Measurements from ENCODE around the gene PPP2R3C.

DNA sequence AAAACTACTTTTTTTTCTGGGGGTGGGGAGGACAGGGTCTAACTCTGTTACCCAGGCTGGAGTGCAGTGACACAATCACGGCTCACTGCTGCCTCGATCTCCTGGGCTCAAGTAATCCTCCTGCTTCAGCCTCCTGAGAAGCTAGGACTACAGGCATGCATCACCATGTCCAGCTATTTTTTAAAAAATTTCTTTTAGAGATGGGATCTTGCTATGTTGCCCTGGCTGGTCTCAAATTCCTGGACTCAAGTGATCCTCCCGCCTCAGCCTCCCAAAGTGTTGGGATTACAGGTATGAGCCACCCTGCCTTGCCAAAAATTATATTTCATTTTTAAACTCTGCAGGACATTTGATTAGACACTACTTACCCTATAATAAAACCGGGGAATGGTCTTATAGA, 5.5 kb downstream of the PPP2R3C start:
- TF ChIP-seq EP300 (conservative IDR thresholded peaks at IDR 0.05; ENCODE audit: poor library complexity, severe bottlenecking) = no peak
- TF ChIP-seq, protein P1, sequence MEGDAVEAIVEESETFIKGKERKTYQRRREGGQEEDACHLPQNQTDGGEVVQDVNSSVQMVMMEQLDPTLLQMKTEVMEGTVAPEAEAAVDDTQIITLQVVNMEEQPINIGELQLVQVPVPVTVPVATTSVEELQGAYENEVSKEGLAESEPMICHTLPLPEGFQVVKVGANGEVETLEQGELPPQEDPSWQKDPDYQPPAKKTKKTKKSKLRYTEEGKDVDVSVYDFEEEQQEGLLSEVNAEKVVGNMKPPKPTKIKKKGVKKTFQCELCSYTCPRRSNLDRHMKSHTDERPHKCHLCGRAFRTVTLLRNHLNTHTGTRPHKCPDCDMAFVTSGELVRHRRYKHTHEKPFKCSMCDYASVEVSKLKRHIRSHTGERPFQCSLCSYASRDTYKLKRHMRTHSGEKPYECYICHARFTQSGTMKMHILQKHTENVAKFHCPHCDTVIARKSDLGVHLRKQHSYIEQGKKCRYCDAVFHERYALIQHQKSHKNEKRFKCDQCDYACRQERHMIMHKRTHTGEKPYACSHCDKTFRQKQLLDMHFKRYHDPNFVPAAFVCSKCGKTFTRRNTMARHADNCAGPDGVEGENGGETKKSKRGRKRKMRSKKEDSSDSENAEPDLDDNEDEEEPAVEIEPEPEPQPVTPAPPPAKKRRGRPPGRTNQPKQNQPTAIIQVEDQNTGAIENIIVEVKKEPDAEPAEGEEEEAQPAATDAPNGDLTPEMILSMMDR (IDR thresholded peaks at IDR 0.05; ENCODE audit: poor library complexity, severe bottlenecking) = no peak
- TF ChIP-seq, protein P2, sequence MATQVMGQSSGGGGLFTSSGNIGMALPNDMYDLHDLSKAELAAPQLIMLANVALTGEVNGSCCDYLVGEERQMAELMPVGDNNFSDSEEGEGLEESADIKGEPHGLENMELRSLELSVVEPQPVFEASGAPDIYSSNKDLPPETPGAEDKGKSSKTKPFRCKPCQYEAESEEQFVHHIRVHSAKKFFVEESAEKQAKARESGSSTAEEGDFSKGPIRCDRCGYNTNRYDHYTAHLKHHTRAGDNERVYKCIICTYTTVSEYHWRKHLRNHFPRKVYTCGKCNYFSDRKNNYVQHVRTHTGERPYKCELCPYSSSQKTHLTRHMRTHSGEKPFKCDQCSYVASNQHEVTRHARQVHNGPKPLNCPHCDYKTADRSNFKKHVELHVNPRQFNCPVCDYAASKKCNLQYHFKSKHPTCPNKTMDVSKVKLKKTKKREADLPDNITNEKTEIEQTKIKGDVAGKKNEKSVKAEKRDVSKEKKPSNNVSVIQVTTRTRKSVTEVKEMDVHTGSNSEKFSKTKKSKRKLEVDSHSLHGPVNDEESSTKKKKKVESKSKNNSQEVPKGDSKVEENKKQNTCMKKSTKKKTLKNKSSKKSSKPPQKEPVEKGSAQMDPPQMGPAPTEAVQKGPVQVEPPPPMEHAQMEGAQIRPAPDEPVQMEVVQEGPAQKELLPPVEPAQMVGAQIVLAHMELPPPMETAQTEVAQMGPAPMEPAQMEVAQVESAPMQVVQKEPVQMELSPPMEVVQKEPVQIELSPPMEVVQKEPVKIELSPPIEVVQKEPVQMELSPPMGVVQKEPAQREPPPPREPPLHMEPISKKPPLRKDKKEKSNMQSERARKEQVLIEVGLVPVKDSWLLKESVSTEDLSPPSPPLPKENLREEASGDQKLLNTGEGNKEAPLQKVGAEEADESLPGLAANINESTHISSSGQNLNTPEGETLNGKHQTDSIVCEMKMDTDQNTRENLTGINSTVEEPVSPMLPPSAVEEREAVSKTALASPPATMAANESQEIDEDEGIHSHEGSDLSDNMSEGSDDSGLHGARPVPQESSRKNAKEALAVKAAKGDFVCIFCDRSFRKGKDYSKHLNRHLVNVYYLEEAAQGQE (IDR thresholded peaks at IDR 0.05; ENCODE audit: borderline replicate concordance) = no peak
- no peak for TF ChIP-seq EZH2 (IDR thresholded peaks at IDR 0.05; ENCODE audit: borderline replicate concordance, insufficient read depth, low read length, poor library complexity, severe bottlenecking)
